Stromal cell of bone marrow (primary cell): Measurements from ENCODE around the gene ACAP2.
"Not testable (repeated sequence)": the region's sequence is repeated elsewhere in the genome, so short reads cannot be mapped to it uniquely, and the experiment has no call there.

Source experiments
- DNase-seq: peaks from one replicate; pipeline ENCODE4 v3.0.0-alpha.2; 2012; ENCODE audit warnings: low read depth

ACAP2 gene

GRCh38 chr3:195385526-195385925 lies 57.3 kb downstream of the ACAP2 start:
- DNase-seq = no peak

GRCh38 chr3:195384952-195385351 lies 57.9 kb downstream of the ACAP2 start:
- no peak for DNase-seq

- no peak for DNase-seq
Observed at GRCh38 chr3:195372220-195372619, 70.6 kb downstream of the ACAP2 start.

- DNase-seq = peak; percentile 13
Observed at GRCh38 chr3:195366200-195366925, 76.5 kb downstream of the ACAP2 start.

- no peak for DNase-seq
Observed at GRCh38 chr3:195365371-195365770, 77.4 kb downstream of the ACAP2 start.

- not testable (repeated sequence) for DNase-seq
Observed at GRCh38 chr3:195357797-195358196, 85.0 kb downstream of the ACAP2 start.

GRCh38 chr3:195356151-195357086 lies 86.4 kb downstream of the ACAP2 start:
- no peak for DNase-seq

- not testable (repeated sequence) for DNase-seq
Observed at GRCh38 chr3:195354009-195354408, 88.8 kb downstream of the ACAP2 start.

GRCh38 chr3:195352895-195353488 lies 89.8 kb downstream of the ACAP2 start:
- peak; percentile 75 for DNase-seq

- DNase-seq = no peak
Observed at GRCh38 chr3:195348426-195349115, 94.2 kb downstream of the ACAP2 start.

GRCh38 chr3:195337747-195338146 lies 105.1 kb downstream of the ACAP2 start:
- DNase-seq = no peak

- DNase-seq = no peak
Observed at GRCh38 chr3:195334967-195335366, 107.9 kb downstream of the ACAP2 start.

GRCh38 chr3:195319060-195319459 lies 123.8 kb downstream of the ACAP2 start:
- no peak for DNase-seq

GRCh38 chr3:195312714-195313113 lies 130.1 kb downstream of the ACAP2 start:
- DNase-seq = no peak

GRCh38 chr3:195307711-195308110 lies 135.1 kb downstream of the ACAP2 start:
- no peak for DNase-seq

- no peak for DNase-seq
Observed at GRCh38 chr3:195306369-195306768, 136.5 kb downstream of the ACAP2 start.

GRCh38 chr3:195302431-195302830 lies 140.4 kb downstream of the ACAP2 start:
- DNase-seq = peak; percentile 1

- no peak for DNase-seq
Observed at GRCh38 chr3:195297446-195297845, 145.4 kb downstream of the ACAP2 start.

- no peak for DNase-seq
Observed at GRCh38 chr3:195296662-195297061, 146.2 kb downstream of the ACAP2 start.

GRCh38 chr3:195291121-195291520 lies 151.7 kb downstream of the ACAP2 start:
- no peak for DNase-seq

- not testable (repeated sequence) for DNase-seq
Observed at GRCh38 chr3:195290643-195291042, 152.2 kb downstream of the ACAP2 start.
